Right atrium auricular region (tissue), 2 donors: ENCODE results near the gene LRRC45. TPM values are rescaled to one million over a fixed set of nuclear protein-coding genes. Genes with fewer than 3 reads are reported as not detected.
"Not testable (repeated sequence)": the region's sequence is repeated elsewhere in the genome, so short reads cannot be mapped to it uniquely, and the experiment has no call there.

Experiments
- DNase-seq: peaks from one replicate; pipeline ENCODE4 v3.0.0-alpha.2; 2019; ENCODE audit warnings: low spot score
- H3K27ac ChIP-seq, 2 donors: fragments of 200-600 bp; sonication (generic); 1 replicate in 1 of 2; 2 replicates in 1 of 2; pipeline ENCODE4 v1.5.1; 2016 to 2019
- H3K27me3 ChIP-seq, 2 donors: fragments of 200-600 bp; sonication (generic); one replicate each; pipeline versions ENCODE4 v1.5.1 to v1.6.0; 2017 to 2019
- H3K36me3 ChIP-seq: fragments of 200-600 bp; sonication (generic); one replicate; pipeline ENCODE4 v1.5.1; 2016
- H3K4me1 ChIP-seq, 2 donors: fragments of 200-600 bp; sonication (generic); one replicate each; pipeline versions ENCODE4 v1.5.1 to v1.6.0; 2017 to 2019
- H3K4me3 ChIP-seq, 2 donors: fragments of 200-600 bp; sonication (generic); 1 replicate in 1 of 2; 2 replicates in 1 of 2; pipeline ENCODE4 v1.5.1; 2017 to 2019; ENCODE audit warnings: mild to moderate bottlenecking in 1 of 2, moderate library complexity in 1 of 2
- H3K9me3 ChIP-seq, 2 donors: fragments of 200-600 bp; sonication (generic); one replicate each; pipeline ENCODE4 v1.5.1; 2019
- CTCF ChIP-seq, 2 donors: fragments of 200-600 bp; sonication (generic); IDR thresholded peaks; one replicate each; pipeline ENCODE4 v1.5.1; 2019; ENCODE audit warnings: antibody characterized with exemption in 2 of 2
- total RNA-seq, 2 donors: library from RNA; depleted of rRNA; stranded (reverse); fragments of >200 nt; gene quantifications; one replicate each; pipeline ENCODE4 v1.1.0, GENCODE V29; 2016

Gene LRRC45
- total RNA-seq, 2 donors from 2014 or later = 4.7 to 4.9 TPM

- peaks cover 0 to 20% of the 10 kb centered on the region in 2 donors for H3K4me1 ChIP-seq
- no peak overlapping the region for H3K4me3 ChIP-seq
- no peak for DNase-seq
- no peak for TF ChIP-seq CTCF (IDR thresholded peaks at IDR 0.05)
- H3K36me3 ChIP-seq = peaks cover 15% of the 10 kb centered on the region
- H3K27ac ChIP-seq = no peak overlapping the region
- H3K27me3 ChIP-seq = no peaks in the 10 kb centered on the region
- no peaks in the 10 kb centered on the region for H3K9me3 ChIP-seq
Measured at GRCh38 chr17:81980122-81980521, 43.0 kb upstream of the LRRC45 start.

- DNase-seq = no peak
- H3K4me1 ChIP-seq = peaks cover 0 to 20% of the 10 kb centered on the region in 2 donors
- no peaks in the 10 kb centered on the region for H3K9me3 ChIP-seq
- TF ChIP-seq CTCF (IDR thresholded peaks at IDR 0.05) = no peak
- H3K4me3 ChIP-seq = no peak overlapping the region
- H3K27me3 ChIP-seq = no peaks in the 10 kb centered on the region
- H3K27ac ChIP-seq = no peak overlapping the region
- H3K36me3 ChIP-seq = peaks cover 22% of the 10 kb centered on the region
Measured at GRCh38 chr17:81980707-81981343, 42.3 kb upstream of the LRRC45 start.

GRCh38 chr17:81981511-81981910 lies 41.6 kb upstream of the LRRC45 start:
- Histone ChIP-seq H3K36me3 (peaks cover 29% of the 10 kb centered on the region), H3K4me1 (peaks cover 0 to 17% of the 10 kb centered on the region in 2 donors)
- H3K4me3 ChIP-seq, H3K27ac ChIP-seq, H3K9me3 ChIP-seq, DNase-seq, H3K27me3 ChIP-seq: not testable (repeated sequence)

GRCh38 chr17:81983011-81983638 lies 40.0 kb upstream of the LRRC45 start:
- peaks cover 0 to 10% of the 10 kb centered on the region in 2 donors for H3K4me1 ChIP-seq
- H3K4me3 ChIP-seq = no peak overlapping the region
- H3K27me3 ChIP-seq = no peaks in the 10 kb centered on the region
- peaks cover 32% of the 10 kb centered on the region for H3K36me3 ChIP-seq
- no peak for DNase-seq
- no peaks in the 10 kb centered on the region for H3K9me3 ChIP-seq
- no peak for TF ChIP-seq CTCF (IDR thresholded peaks at IDR 0.05)
- H3K27ac ChIP-seq = no peak overlapping the region

GRCh38 chr17:81983639-81984373 lies 39.3 kb upstream of the LRRC45 start:
- peaks cover 32% of the 10 kb centered on the region for H3K36me3 ChIP-seq
- no peak for TF ChIP-seq CTCF (IDR thresholded peaks at IDR 0.05)
- no peak overlapping the region for H3K4me3 ChIP-seq
- H3K4me1 ChIP-seq = peaks cover 0 to 3% of the 10 kb centered on the region in 2 donors
- DNase-seq = no peak
- no peaks in the 10 kb centered on the region for H3K9me3 ChIP-seq
- no peaks in the 10 kb centered on the region for H3K27me3 ChIP-seq
- no peak overlapping the region for H3K27ac ChIP-seq

- H3K9me3 ChIP-seq = no peaks in the 10 kb centered on the region
- no peak overlapping the region for H3K4me3 ChIP-seq
- no peak overlapping the region for H3K27ac ChIP-seq
- H3K36me3 ChIP-seq = peaks cover 32% of the 10 kb centered on the region
- TF ChIP-seq CTCF (IDR thresholded peaks at IDR 0.05) = no peak
- H3K4me1 ChIP-seq = no peaks in the 10 kb centered on the region
- no peaks in the 10 kb centered on the region for H3K27me3 ChIP-seq
- no peak for DNase-seq
Measured at GRCh38 chr17:81984773-81985410, 38.2 kb upstream of the LRRC45 start.
